Brain pericyte (primary cell): Measurements from ENCODE around the gene MSH6.
"Not testable (repeated sequence)": the region's sequence is repeated elsewhere in the genome, so short reads cannot be mapped to it uniquely, and the experiment has no call there.

Experiments used
- DNase-seq: peaks from one replicate; pipeline ENCODE4 v3.0.0-alpha.2; 2012; ENCODE audit warnings: low read depth, low spot score

MSH6 gene

GRCh38 chr2:47838686-47839085 is 55.7 kb downstream of the MSH6 start:
- no peak for DNase-seq

GRCh38 chr2:47842846-47843245 is 59.9 kb downstream of the MSH6 start:
- DNase-seq: no peak

GRCh38 chr2:47843407-47843806 is 60.5 kb downstream of the MSH6 start:
- DNase-seq: no peak

GRCh38 chr2:47844162-47844561 is 61.2 kb downstream of the MSH6 start:
- DNase-seq: no peak

GRCh38 chr2:47849368-47849767 is 66.4 kb downstream of the MSH6 start:
- no peak for DNase-seq

GRCh38 chr2:47850198-47850597 is 67.3 kb downstream of the MSH6 start:
- no peak for DNase-seq

- DNase-seq: not testable (repeated sequence)
Measured at GRCh38 chr2:47853067-47853777, 70.3 kb downstream of the MSH6 start.
